Epithelial cell of proximal tubule (primary cell): ENCODE measurements around the gene UGT1A10. TPM values are rescaled to one million over a fixed set of nuclear protein-coding genes. Genes with fewer than 3 reads are reported as not detected.
"Not testable (repeated sequence)": the region's sequence is repeated elsewhere in the genome, so short reads cannot be mapped to it uniquely, and the experiment has no call there.

Source experiments
- DNase-seq: peaks from one replicate; pipeline ENCODE4 v3.0.0-alpha.2; 2011; ENCODE audit warnings: low read depth
- H3K4me3 ChIP-seq: 2 replicates; pipeline ENCODE4 v1.5.1; 2011; ENCODE audit warnings: low read depth, mild to moderate bottlenecking, low read length
- CTCF ChIP-seq: conservative IDR thresholded peaks from 2 replicates; pipeline ENCODE4 v1.5.1; 2012; ENCODE audit warnings: low read depth, mild to moderate bottlenecking, low read length
- total RNA-seq: library from RNA; depleted of rRNA; stranded (reverse); fragments of >200 nt; gene quantifications from 2 replicates; pipeline ENCODE4 v1.2.3, GENCODE V29; 2015

The UGT1A10 gene
- total RNA-seq, 1 donor from 2014 or later: not detected

- no peak for DNase-seq
- no peak for TF ChIP-seq CTCF
- H3K4me3 ChIP-seq: no peak overlapping the region
Measured at GRCh38 chr2:233713262-233713615, 77.0 kb downstream of the UGT1A10 start.

GRCh38 chr2:233714121-233714520 lies 77.9 kb downstream of the UGT1A10 start:
- no peak overlapping the region for H3K4me3 ChIP-seq
- no peak for DNase-seq
- TF ChIP-seq CTCF: no peak

- TF ChIP-seq CTCF: no peak
- DNase-seq: no peak
- H3K4me3 ChIP-seq: no peak within 1 kb of the TSS
Measured at GRCh38 chr2:233718552-233718951, 82.3 kb downstream of the UGT1A10 start, which contains the start of gene UGT1A4. Gene UGT1A4, plus strand, starts transcription at chr2:233718736. Its CDS starts 85 bp downstream, at chr2:233718821.

GRCh38 chr2:233728723-233729301 lies 92.6 kb downstream of the UGT1A10 start, which contains the start of gene UGT1A3:
Gene UGT1A3, plus strand, starts transcription at chr2:233729042. Its CDS starts 85 bp downstream, at chr2:233729127.
- H3K4me3 ChIP-seq: no peak within 1 kb of the TSS
- TF ChIP-seq CTCF: no peak
- no peak for DNase-seq

GRCh38 chr2:233736868-233737653 lies 100.8 kb downstream of the UGT1A10 start:
- DNase-seq, H3K4me3 ChIP-seq: not testable (repeated sequence)

GRCh38 chr2:233740870-233741269 lies 104.6 kb downstream of the UGT1A10 start:
- no peak for TF ChIP-seq CTCF
- H3K4me3 ChIP-seq: no peak overlapping the region
- no peak for DNase-seq

GRCh38 chr2:233743464-233744259 lies 107.4 kb downstream of the UGT1A10 start:
- DNase-seq: no peak
- no peak for TF ChIP-seq CTCF
- no peak overlapping the region for H3K4me3 ChIP-seq
